HCT116 (cell line): ENCODE results near the gene IQGAP3. TPM values are rescaled to one million over a fixed set of nuclear protein-coding genes. Genes with fewer than 3 reads are reported as not detected.

Experiments used
- ATAC-seq: fragments of 200-7000 bp; cut with Tn5 transposase; 2 replicates; pipeline ENCODE4 v1.9.1; 2020; ENCODE audit warnings: mild to moderate bottlenecking, moderate library complexity
- BruUV-seq: library from RNA; stranded (reverse); fragments of 400-500 nt; replicated peaks from 2 replicates; lab custom pipeline; 2021; lab: Mats Ljungman, UMichigan
- CTCF ChIA-PET: fragments of 300-600 bp; sonication (Branson Sonifier 250); formaldehyde crosslinking; loops from one replicate; lab custom pipeline; 2021; ENCODE audit warnings: antibody characterized with exemption; lab: Charles Lee
- POLR2A ChIA-PET: fragments of 300-600, 350-600 bp; sonication (Branson Sonifier 250); formaldehyde crosslinking; loops from one replicate; lab custom pipeline; 2021; ENCODE audit warnings: antibody characterized with exemption; lab: Charles Lee
- RAD21 ChIA-PET, 2 experiments: fragments of 300-600 bp; sonication (Branson Sonifier 250); formaldehyde crosslinking; loops; one replicate each; lab custom pipeline; 2023; ENCODE audit warnings: low total read pairs in 2 of 2; ENCODE audit not compliant: uncharacterized antibody in 2 of 2, unreplicated experiment in 2 of 2, low non-redundant PET in 1 of 2; lab: Charles Lee
- DNase-seq: peaks from one replicate; pipeline ENCODE4 v3.0.0-alpha.2; 2010; ENCODE audit warnings: low read depth, low spot score
- H2AFZ ChIP-seq: fragments of 200-600 bp; shearing (Covaris generic), sonication (generic); 2 replicates; pipeline ENCODE4 v1.6.1; 2017; ENCODE audit warnings: low read depth, mixed run types, mixed read lengths, antibody characterized with exemption, low read length; ENCODE audit not compliant: poor library complexity, severe bottlenecking
- H3K27ac ChIP-seq: 2 replicates; pipeline ENCODE4 v1.5.1; 2012; ENCODE audit warnings: low read depth, low read length
- H3K27me3 ChIP-seq: fragments of 200-600 bp; sonication (generic); 2 replicates; pipeline ENCODE4 v1.6.1; 2016; ENCODE audit warnings: mixed run types, low read length, mixed read lengths; ENCODE audit not compliant: insufficient read depth
- H3K36me3 ChIP-seq, 2 experiments: fragments of 200-500 bp in 1 of 2; fragments of 200-600 bp in 1 of 2; sonication (Bioruptor generic) in 1 of 2; sonication (generic) in 1 of 2; 2 replicates each; pipeline versions ENCODE4 v1.5.1 to v1.6.1; 2014 to 2016; ENCODE audit warnings: low read length in 2 of 2, inconsistent platforms in 1 of 2, mixed read lengths in 1 of 2, mixed run types in 1 of 2; ENCODE audit not compliant: insufficient read depth in 2 of 2, control insufficient read depth in 1 of 2
- H3K4me1 ChIP-seq, 2 experiments: fragments of 200-600 bp in 1 of 2; sonication (generic) in 1 of 2; 2 replicates each; pipeline versions ENCODE4 v1.5.1 to v1.6.1; 2012 to 2017; ENCODE audit warnings: low read length in 2 of 2, inconsistent platforms in 1 of 2, mild to moderate bottlenecking in 1 of 2, mixed read lengths in 1 of 2, mixed run types in 1 of 2, moderate library complexity in 1 of 2; ENCODE audit not compliant: insufficient read depth in 2 of 2, control insufficient read depth in 1 of 2
- H3K4me2 ChIP-seq: fragments of 200-600 bp; sonication (generic); 2 replicates; pipeline ENCODE4 v1.6.1; 2017; ENCODE audit warnings: mixed run types, low read length, mixed read lengths
- H3K4me3 ChIP-seq, 2 experiments: fragments of 200-600 bp in 1 of 2; sonication (generic) in 1 of 2; replicated peaks in 1 of 2; 2 replicates each; pipeline ENCODE4 v1.5.1; 2011 to 2016; ENCODE audit warnings: low read length in 2 of 2, control low read depth in 1 of 2, low read depth in 1 of 2, mild to moderate bottlenecking in 1 of 2, mixed read lengths in 1 of 2, mixed run types in 1 of 2
- H3K79me2 ChIP-seq: fragments of 200-600 bp; sonication (generic); 2 replicates; pipeline ENCODE4 v1.6.1; 2017; ENCODE audit warnings: mild to moderate bottlenecking, mixed run types, low read length, moderate library complexity, mixed read lengths; ENCODE audit not compliant: insufficient read depth
- H3K9ac ChIP-seq: fragments of 200-600 bp; sonication (generic); 2 replicates; pipeline ENCODE4 v1.6.1; 2016; ENCODE audit warnings: low read length, mixed read lengths
- H3K9me2 ChIP-seq: fragments of 200-600 bp; sonication (generic), shearing (Covaris generic); 2 replicates; pipeline ENCODE4 v1.6.1; 2017; ENCODE audit warnings: mixed run types, mild to moderate bottlenecking, moderate library complexity; ENCODE audit not compliant: insufficient read depth
- H3K9me3 ChIP-seq, 2 experiments: fragments of 200-500 bp in 1 of 2; fragments of 200-600 bp in 1 of 2; sonication (Bioruptor generic) in 1 of 2; sonication (generic) in 1 of 2; 2 replicates each; pipeline ENCODE4 v1.6.1; 2014 to 2017; ENCODE audit warnings: low read length in 2 of 2, mixed read lengths in 2 of 2, inconsistent platforms in 1 of 2, low read depth in 1 of 2, mild to moderate bottlenecking in 1 of 2, mixed run types in 1 of 2, moderate library complexity in 1 of 2; ENCODE audit not compliant: control insufficient read depth in 1 of 2, insufficient read depth in 1 of 2
- H4K20me1 ChIP-seq: fragments of 200-600 bp; sonication (generic), shearing (Covaris generic); 2 replicates; pipeline ENCODE4 v1.6.1; 2017; ENCODE audit warnings: mixed run types, mild to moderate bottlenecking, moderate library complexity; ENCODE audit not compliant: insufficient read depth
- ATF3 ChIP-seq: IDR thresholded peaks from 2 replicates; pipeline ENCODE4 v1.6.1; 2012
- EGR1 ChIP-seq: IDR thresholded peaks from 2 replicates; pipeline ENCODE4 v1.6.1; 2012; ENCODE audit warnings: low read depth
- ELF1 ChIP-seq: IDR thresholded peaks from 2 replicates; pipeline ENCODE4 v1.6.1; 2012; ENCODE audit warnings: low read depth, borderline replicate concordance
- EZH2 ChIP-seq: fragments of 200-600 bp; sonication (generic); IDR thresholded peaks from 2 replicates; pipeline ENCODE4 v1.6.1; 2017; ENCODE audit warnings: antibody characterized with exemption, mixed run types
- EZH2phosphoT487 ChIP-seq: fragments of 200-600 bp; IDR thresholded peaks from 2 replicates; pipeline ENCODE4 v1.6.1; 2018; ENCODE audit warnings: antibody characterized with exemption, borderline replicate concordance
- JUND ChIP-seq: IDR thresholded peaks from 2 replicates; pipeline ENCODE4 v1.6.1; 2012
- SIN3A ChIP-seq: IDR thresholded peaks from 2 replicates; pipeline ENCODE4 v1.6.1; 2012; ENCODE audit warnings: low read depth
- SP1 ChIP-seq: IDR thresholded peaks from 2 replicates; pipeline ENCODE4 v1.6.1; 2012; ENCODE audit warnings: low read depth
- SRF ChIP-seq: IDR thresholded peaks from 2 replicates; pipeline ENCODE4 v1.6.1; 2012; ENCODE audit warnings: low read depth
- TCF7L2 ChIP-seq: IDR thresholded peaks from 2 replicates; pipeline ENCODE4 v1.7.0; 2011; ENCODE audit warnings: borderline replicate concordance, inconsistent platforms; ENCODE audit not compliant: insufficient read depth, insufficient read length; ENCODE audit errors: extremely low read depth
- ZFX ChIP-seq: fragments of 450-650 bp; IDR thresholded peaks from 2 replicates; pipeline ENCODE4 v1.6.1; 2017
- intact Hi-C: fragments of 100-400 bp; cut with micrococcal nuclease; formaldehyde crosslinking; loops from 2 replicates; pipeline ENCODE4 v1.10.0; 2022
- total RNA-seq: library from RNA; stranded (reverse); gene quantifications from one replicate; pipeline ENCODE4 v1.2.1, GENCODE V29; 2021; ENCODE audit not compliant: unreplicated experiment
- TF ChIP-seq, protein P1 (sequence below), 3 experiments: fragments of 200-600 bp in 1 of 3; sonication (generic) in 1 of 3; IDR thresholded peaks in 2 of 3; conservative IDR thresholded peaks in 1 of 3; 2 replicates each; pipeline ENCODE4 v1.5.1; 2012 to 2017; ENCODE audit warnings: low read depth in 2 of 3, low read length in 2 of 3, antibody characterized with exemption in 1 of 3, borderline replicate concordance in 1 of 3, control low read depth in 1 of 3, mild to moderate bottlenecking in 1 of 3, mixed read lengths in 1 of 3, mixed run types in 1 of 3, moderate library complexity in 1 of 3; ENCODE audit not compliant: insufficient read depth in 1 of 3

IQGAP3 gene
- total RNA-seq, 1 experiment from 2014 or later: 38.8 TPM

- TF ChIP-seq ZFX: no peak
- TF ChIP-seq SP1: no peak
- no peak for TF ChIP-seq EZH2
- TF ChIP-seq, protein P1, sequence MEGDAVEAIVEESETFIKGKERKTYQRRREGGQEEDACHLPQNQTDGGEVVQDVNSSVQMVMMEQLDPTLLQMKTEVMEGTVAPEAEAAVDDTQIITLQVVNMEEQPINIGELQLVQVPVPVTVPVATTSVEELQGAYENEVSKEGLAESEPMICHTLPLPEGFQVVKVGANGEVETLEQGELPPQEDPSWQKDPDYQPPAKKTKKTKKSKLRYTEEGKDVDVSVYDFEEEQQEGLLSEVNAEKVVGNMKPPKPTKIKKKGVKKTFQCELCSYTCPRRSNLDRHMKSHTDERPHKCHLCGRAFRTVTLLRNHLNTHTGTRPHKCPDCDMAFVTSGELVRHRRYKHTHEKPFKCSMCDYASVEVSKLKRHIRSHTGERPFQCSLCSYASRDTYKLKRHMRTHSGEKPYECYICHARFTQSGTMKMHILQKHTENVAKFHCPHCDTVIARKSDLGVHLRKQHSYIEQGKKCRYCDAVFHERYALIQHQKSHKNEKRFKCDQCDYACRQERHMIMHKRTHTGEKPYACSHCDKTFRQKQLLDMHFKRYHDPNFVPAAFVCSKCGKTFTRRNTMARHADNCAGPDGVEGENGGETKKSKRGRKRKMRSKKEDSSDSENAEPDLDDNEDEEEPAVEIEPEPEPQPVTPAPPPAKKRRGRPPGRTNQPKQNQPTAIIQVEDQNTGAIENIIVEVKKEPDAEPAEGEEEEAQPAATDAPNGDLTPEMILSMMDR (IDR thresholded peaks at IDR 0.05 in 2 of 3, conservative IDR thresholded peaks at IDR 0.05 in 1 of 3; ENCODE audit: borderline replicate concordance in 1 of 3, insufficient read depth in 1 of 3, low read depth in 2 of 3, low read length in 2 of 3): no peak
- no peak for TF ChIP-seq SIN3A
- TF ChIP-seq ATF3: no peak
- TF ChIP-seq JUND: no peak
Observed at GRCh38 chr1:156524481-156524869, 47.9 kb downstream of the IQGAP3 start (continued).

GRCh38 chr1:156523801-156524480, 48.4 kb downstream of the IQGAP3 start:
- intact Hi-C loops: no loop called here
- POLR2A ChIA-PET: no interaction called here

More at GRCh38 chr1:156523801-156524480, 48.4 kb downstream of the IQGAP3 start:
- ChIA-PET CTCF (no interaction called here), RAD21 (no interaction called here)
- H3K27ac ChIP-seq: no peak overlapping the region
- H3K4me1 ChIP-seq: no peaks in the 10 kb centered on the region; a peak in 1 of 4 replicates
- H2AFZ ChIP-seq: no peak overlapping the region
- no peaks in the 10 kb centered on the region for H4K20me1 ChIP-seq
- H3K27me3 ChIP-seq: no peaks in the 10 kb centered on the region
- no peak for ATAC-seq
- no peak overlapping the region for H3K4me2 ChIP-seq
- H3K36me3 ChIP-seq: peaks cover 5 to 31% of the 10 kb centered on the region in 2 experiments; a peak in 3 of 4 replicates
- no peaks in the 10 kb centered on the region for H3K79me2 ChIP-seq
- BruUV-seq: no TSS peak
- TF ChIP-seq EGR1: no peak
- no peak for TF ChIP-seq ELF1
- no peak for TF ChIP-seq SIN3A
- no peak for TF ChIP-seq JUND
- TF ChIP-seq TCF7L2: no peak
- TF ChIP-seq SRF: no peak
- TF ChIP-seq EZH2phosphoT487: no peak
- no peak for DNase-seq
- no peak overlapping the region for H3K9ac ChIP-seq
- no peaks in the 10 kb centered on the region for H3K9me2 ChIP-seq
- no peak overlapping the region for H3K4me3 ChIP-seq
- no peaks in the 10 kb centered on the region for H3K9me3 ChIP-seq
